Stomach (tissue), 4 donors: ENCODE measurements around the gene FRMD1.

Experiments
- EP300 ChIP-seq: sonication (generic); formaldehyde crosslinking; IDR thresholded peaks from one replicate; pipeline ENCODE4 v1.6.1; 2017; ENCODE audit warnings: antibody characterized with exemption
- POLR2A ChIP-seq, 4 donors: fragments of 450-650 bp; IDR thresholded peaks; one replicate each; pipeline ENCODE4 v1.6.1; 2016; ENCODE audit warnings: antibody characterized with exemption in 4 of 4, control low read depth in 2 of 4, mild to moderate bottlenecking in 1 of 4, moderate library complexity in 1 of 4
- POLR2AphosphoS5 ChIP-seq, 3 donors: sonication (generic); formaldehyde crosslinking; IDR thresholded peaks; one replicate each; pipeline ENCODE4 v1.6.1; 2016; ENCODE audit warnings: antibody characterized with exemption in 3 of 3
- TF ChIP-seq, protein P1 (sequence below), 7 experiments: fragments of 450-650 bp in 4 of 7; fragments of 200-600 bp in 3 of 7; sonication (generic) in 3 of 7; IDR thresholded peaks; one replicate each; pipeline ENCODE4 v1.5.1; 2016 to 2019; ENCODE audit warnings: antibody characterized with exemption in 7 of 7, control low read depth in 2 of 7, mild to moderate bottlenecking in 1 of 7

DNA sequence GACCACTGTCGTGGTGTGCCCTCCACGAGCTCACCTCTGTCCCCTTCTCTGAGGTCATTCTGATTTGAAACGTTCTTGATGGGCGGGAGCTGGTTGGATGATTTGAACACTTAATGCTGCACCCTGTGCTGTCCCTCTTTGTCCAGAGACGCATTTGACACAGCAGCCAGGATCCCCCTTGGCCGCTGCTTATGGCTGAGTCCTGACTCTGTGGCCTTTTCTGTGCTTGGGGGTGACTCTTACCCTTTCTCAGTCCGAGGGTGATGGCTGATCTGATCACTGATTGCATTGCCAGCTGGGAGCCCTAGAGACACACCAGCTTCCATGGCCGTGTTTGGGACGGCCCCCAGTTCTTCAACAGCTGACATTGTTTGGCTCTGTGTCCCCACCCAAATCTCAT lies 43.5 kb upstream of the FRMD1 start:
- TF ChIP-seq POLR2A (IDR thresholded peaks at IDR 0.05) (no peak), POLR2AphosphoS5 (IDR thresholded peaks at IDR 0.05) (no peak), EP300 (no peak)
- TF ChIP-seq, protein P1, sequence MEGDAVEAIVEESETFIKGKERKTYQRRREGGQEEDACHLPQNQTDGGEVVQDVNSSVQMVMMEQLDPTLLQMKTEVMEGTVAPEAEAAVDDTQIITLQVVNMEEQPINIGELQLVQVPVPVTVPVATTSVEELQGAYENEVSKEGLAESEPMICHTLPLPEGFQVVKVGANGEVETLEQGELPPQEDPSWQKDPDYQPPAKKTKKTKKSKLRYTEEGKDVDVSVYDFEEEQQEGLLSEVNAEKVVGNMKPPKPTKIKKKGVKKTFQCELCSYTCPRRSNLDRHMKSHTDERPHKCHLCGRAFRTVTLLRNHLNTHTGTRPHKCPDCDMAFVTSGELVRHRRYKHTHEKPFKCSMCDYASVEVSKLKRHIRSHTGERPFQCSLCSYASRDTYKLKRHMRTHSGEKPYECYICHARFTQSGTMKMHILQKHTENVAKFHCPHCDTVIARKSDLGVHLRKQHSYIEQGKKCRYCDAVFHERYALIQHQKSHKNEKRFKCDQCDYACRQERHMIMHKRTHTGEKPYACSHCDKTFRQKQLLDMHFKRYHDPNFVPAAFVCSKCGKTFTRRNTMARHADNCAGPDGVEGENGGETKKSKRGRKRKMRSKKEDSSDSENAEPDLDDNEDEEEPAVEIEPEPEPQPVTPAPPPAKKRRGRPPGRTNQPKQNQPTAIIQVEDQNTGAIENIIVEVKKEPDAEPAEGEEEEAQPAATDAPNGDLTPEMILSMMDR (IDR thresholded peaks at IDR 0.05) = no peak
